Epithelial cell of proximal tubule (primary cell): ENCODE results near the gene RBBP7. TPM values are rescaled to one million over a fixed set of nuclear protein-coding genes. Genes with fewer than 3 reads are reported as not detected.
A peak's percentile ranks its signal among the peaks of the same experiment; 100 is the strongest.

Experiments
- DNase-seq: peaks from one replicate; pipeline ENCODE4 v3.0.0-alpha.2; 2011; ENCODE audit warnings: low read depth
- H3K4me3 ChIP-seq: 2 replicates; pipeline ENCODE4 v1.5.1; 2011; ENCODE audit warnings: low read depth, mild to moderate bottlenecking, low read length
- CTCF ChIP-seq: conservative IDR thresholded peaks from 2 replicates; pipeline ENCODE4 v1.5.1; 2012; ENCODE audit warnings: low read depth, mild to moderate bottlenecking, low read length
- total RNA-seq: library from RNA; depleted of rRNA; stranded (reverse); fragments of >200 nt; gene quantifications from 2 replicates; pipeline ENCODE4 v1.2.3, GENCODE V29; 2015

The RBBP7 gene
- total RNA-seq, 1 donor from 2014 or later: 149 TPM

DNA sequence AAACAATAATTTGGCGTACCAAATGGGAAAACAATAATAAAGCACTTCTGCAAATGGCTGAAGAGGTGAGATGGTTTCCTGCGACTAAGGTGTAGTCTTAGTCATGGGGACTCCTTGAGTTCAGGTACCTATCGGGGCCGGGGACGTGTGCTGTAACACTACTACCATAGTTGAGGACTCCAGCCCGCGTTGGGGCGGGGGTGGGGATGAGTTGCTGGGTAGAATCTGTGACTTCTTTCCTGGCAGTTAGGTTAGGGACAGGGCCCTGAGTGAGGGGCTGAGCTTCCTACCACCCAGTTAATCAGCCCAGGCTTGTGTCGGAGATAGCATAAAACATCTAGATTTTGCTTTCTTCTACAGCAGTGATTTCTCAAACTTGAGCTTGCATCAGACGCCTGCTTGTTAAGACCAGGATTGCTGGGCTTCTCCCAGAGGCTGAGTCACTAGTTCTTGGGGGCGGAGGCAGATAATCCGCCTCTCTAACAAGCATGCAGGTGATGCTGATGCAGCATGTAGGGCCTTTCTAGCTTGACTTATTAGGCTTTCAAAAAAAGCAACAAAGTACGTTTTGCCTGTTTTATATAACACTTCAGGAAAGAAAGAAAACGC, 30.2 kb downstream of the RBBP7 start:
- no peak overlapping the region for H3K4me3 ChIP-seq
- no peak for DNase-seq
- TF ChIP-seq CTCF: no peak

GRCh38 chrX:16839219-16839851, 30.8 kb downstream of the RBBP7 start:
- DNase-seq: no peak
- H3K4me3 ChIP-seq: no peak overlapping the region
- no peak for TF ChIP-seq CTCF

- no peak overlapping the region for H3K4me3 ChIP-seq
- peak; percentile 27 for TF ChIP-seq CTCF
- peak; percentile 54 for DNase-seq
Observed at GRCh38 chrX:16838202-16839066, 31.7 kb downstream of the RBBP7 start.

- DNase-seq: no peak
- no peak overlapping the region for H3K4me3 ChIP-seq
- peak; percentile 43 for TF ChIP-seq CTCF
Observed at GRCh38 chrX:16836371-16836770, 33.8 kb downstream of the RBBP7 start.

DNA sequence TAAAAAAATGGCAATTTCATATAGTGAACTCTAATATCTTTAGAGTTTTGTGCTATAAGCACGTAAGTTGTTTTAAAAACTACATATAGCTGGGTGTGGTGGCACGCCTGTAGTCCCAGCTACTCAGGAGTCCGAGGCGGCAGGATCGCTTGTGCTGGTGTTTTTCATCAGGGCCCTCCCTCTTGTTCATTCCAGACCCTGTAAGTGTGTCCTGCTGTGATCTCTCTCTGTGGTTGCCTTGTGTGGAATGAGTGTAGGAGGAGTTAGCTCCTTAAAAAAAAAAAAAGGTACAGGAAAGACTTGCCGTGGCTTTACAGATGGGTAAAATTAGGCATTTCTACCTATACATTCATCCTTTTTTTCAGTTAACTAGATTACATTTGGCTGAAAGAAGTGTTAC, 35.4 kb downstream of the RBBP7 start:
- no peak for DNase-seq
- TF ChIP-seq CTCF: no peak

GRCh38 chrX:16832301-16832700, 37.9 kb downstream of the RBBP7 start:
- no peak for TF ChIP-seq CTCF
- DNase-seq: no peak
- no peak overlapping the region for H3K4me3 ChIP-seq

More for the DNA sequence above, 35.4 kb downstream of the RBBP7 start:
- H3K4me3 ChIP-seq: no peak overlapping the region
